HG03432 (cell line): ENCODE data around the gene PIK3IP1.

Experiments
- ATAC-seq: cut with Tn5 transposase; IDR thresholded peaks from one replicate; pipeline ENCODE4 v1.9.1; 2021; ENCODE audit warnings: mild to moderate bottlenecking, moderate library complexity; ENCODE audit not compliant: unreplicated experiment

Gene PIK3IP1

GRCh38 chr22:31281733-31282132 lies 10.6 kb downstream of the PIK3IP1 start:
- no peak for ATAC-seq

GRCh38 chr22:31279821-31280505 lies 12.3 kb downstream of the PIK3IP1 start:
- no peak for ATAC-seq

- no peak for ATAC-seq
Measured at GRCh38 chr22:31279327-31279669, 13.0 kb downstream of the PIK3IP1 start.

- ATAC-seq: no peak
Measured at GRCh38 chr22:31278626-31279326, 13.5 kb downstream of the PIK3IP1 start.

- ATAC-seq: no peak
Measured at GRCh38 chr22:31278151-31278621, 14.1 kb downstream of the PIK3IP1 start.

GRCh38 chr22:31277741-31278140 lies 14.5 kb downstream of the PIK3IP1 start:
- no peak for ATAC-seq

GRCh38 chr22:31276426-31277167 lies 15.7 kb downstream of the PIK3IP1 start:
- ATAC-seq: no peak

GRCh38 chr22:31275576-31275975 lies 16.7 kb downstream of the PIK3IP1 start:
- ATAC-seq: no peak

- ATAC-seq: no peak
Measured at GRCh38 chr22:31275018-31275417, 17.3 kb downstream of the PIK3IP1 start.

- ATAC-seq: no peak
Measured at GRCh38 chr22:31274017-31274416, 18.3 kb downstream of the PIK3IP1 start.

GRCh38 chr22:31272522-31273446 lies 19.5 kb downstream of the PIK3IP1 start:
- ATAC-seq: no peak

GRCh38 chr22:31271485-31271884 lies 20.8 kb downstream of the PIK3IP1 start:
- no peak for ATAC-seq

GRCh38 chr22:31271026-31271425 lies 21.3 kb downstream of the PIK3IP1 start:
- no peak for ATAC-seq

- ATAC-seq: no peak
Measured at GRCh38 chr22:31269892-31270579, 22.3 kb downstream of the PIK3IP1 start.

GRCh38 chr22:31268281-31268680 lies 24.0 kb downstream of the PIK3IP1 start:
- no peak for ATAC-seq

- no peak for ATAC-seq
Measured at GRCh38 chr22:31263896-31264640, 28.2 kb downstream of the PIK3IP1 start.

GRCh38 chr22:31262312-31263133 lies 29.8 kb downstream of the PIK3IP1 start:
- ATAC-seq: no peak

- no peak for ATAC-seq
Measured at GRCh38 chr22:31260474-31260856, 31.8 kb downstream of the PIK3IP1 start.
